K562 (cell line): ENCODE measurements around the gene CNKSR3. TPM values are rescaled to one million over a fixed set of nuclear protein-coding genes. Genes with fewer than 3 reads are reported as not detected.
A peak's percentile ranks its signal among the peaks of the same experiment; 100 is the strongest.

ENCODE experiments used
- HIVEP1 ChIP-seq: fragments of 250-450 bp; sonication (Bioruptor Pico); IDR thresholded peaks from 2 replicates; pipeline ENCODE4 v1.4.0; 2020; ENCODE audit warnings: mild to moderate bottlenecking
- JUNB ChIP-seq: fragments of 450-650 bp; formaldehyde crosslinking; conservative IDR thresholded peaks from 2 replicates; pipeline ENCODE4 v1.4.0; 2020; ENCODE audit warnings: mild to moderate bottlenecking
- MECOM ChIP-seq: fragments of 250-450 bp; sonication (Bioruptor Pico); IDR thresholded peaks from 2 replicates; pipeline ENCODE4 v1.8.0; 2022; ENCODE audit warnings: inconsistent platforms
- NFE2L1 ChIP-seq: fragments of 450-650 bp; IDR thresholded peaks from 2 replicates; pipeline ENCODE4 v1.6.1; 2016; ENCODE audit warnings: missing genetic modification characterization, low read depth, mild to moderate bottlenecking, missing compliant biosample characterization, moderate library complexity, borderline replicate concordance
- PHF8 ChIP-seq: fragments of 200-600 bp; sonication (generic); IDR thresholded peaks from 2 replicates; pipeline ENCODE4 v1.6.1; 2012; ENCODE audit warnings: mixed run types, mild to moderate bottlenecking, inconsistent platforms, low read length, moderate library complexity, borderline replicate concordance
- RAD51 ChIP-seq: fragments of 450-650 bp; IDR thresholded peaks from 2 replicates; pipeline ENCODE4 v1.7.1; 2016; ENCODE audit warnings: low read depth, mild to moderate bottlenecking, borderline replicate concordance
- SAFB2 ChIP-seq: fragments of 200-400 bp; formaldehyde crosslinking; IDR thresholded peaks from 2 replicates; pipeline ENCODE4 v1.6.1; 2018; ENCODE audit warnings: borderline replicate concordance, low read length, low read depth, moderate library complexity; ENCODE audit not compliant: severe bottlenecking
- ZC3H4 ChIP-seq: sonication (generic); formaldehyde crosslinking; IDR thresholded peaks from 2 replicates; pipeline ENCODE4 v1.9.0; 2021; ENCODE audit warnings: missing genetic modification reagents, borderline replicate concordance
- ZNF146 ChIP-seq: IDR thresholded peaks from one replicate; pipeline ENCODE4 v1.6.1; 2018; ENCODE audit warnings: missing compliant biosample characterization; ENCODE audit not compliant: unreplicated experiment
- ZNF263 ChIP-seq: sonication (generic); formaldehyde crosslinking; IDR thresholded peaks from 2 replicates; pipeline ENCODE4 v1.8.0; 2022; ENCODE audit warnings: mild to moderate bottlenecking, missing genetic modification reagents, borderline replicate concordance
- ZNF764 ChIP-seq: fragments of 250-450 bp; sonication (Bioruptor Pico); IDR thresholded peaks from 2 replicates; pipeline ENCODE4 v1.4.0; 2020; ENCODE audit warnings: low read depth, mild to moderate bottlenecking, moderate library complexity
- polyA plus RNA-seq, 8 experiments: library from polyadenylated mRNA; depleted of rRNA in 4 of 8; stranded (reverse) in 5 of 8; unstranded in 3 of 8; fragments of >200 nt; fragmentation: Nextera tagmentation in 2 of 8; fragmentation: Illumina TruSeq in 1 of 8; extraction: Ambion mirVana in 2 of 8; extraction: Trizol in 1 of 8; gene quantifications; 2 replicates each; pipeline versions ENCODE4 v1.2.1 to v1.2.3, GENCODE V29; 2011 to 2014; ENCODE audit warnings: inconsistent platforms in 1 of 8, missing spikeins in 1 of 8
- total RNA-seq, 7 experiments: library from RNA; depleted of rRNA in 6 of 7; stranded (reverse); fragments of >200 nt in 6 of 7; fragmentation: Illumina TruSeq in 2 of 7; extraction: Trizol in 2 of 7; gene quantifications; 2 replicates each; pipeline versions ENCODE4 v1.2.1 to v1.2.3, GENCODE V29; 2011 to 2021; ENCODE audit warnings: low replicate concordance in 1 of 7
- TF ChIP-seq, protein P1 (sequence below), 2 experiments: IDR thresholded peaks; 2 replicates each; pipeline ENCODE4 v1.6.1; 2011; ENCODE audit warnings: borderline replicate concordance in 1 of 2, control low read depth in 1 of 2, low read depth in 1 of 2, low read length in 1 of 2, mild to moderate bottlenecking in 1 of 2, mixed read lengths in 1 of 2, moderate library complexity in 1 of 2; ENCODE audit not compliant: insufficient read depth in 1 of 2, insufficient read length in 1 of 2, poor library complexity in 1 of 2, severe bottlenecking in 1 of 2; ENCODE audit errors: extremely low read depth in 1 of 2
- TF ChIP-seq, protein P2 (sequence below): fragments of 200-400 bp; formaldehyde crosslinking; IDR thresholded peaks from 2 replicates; pipeline ENCODE4 v1.6.1; 2017; ENCODE audit warnings: mild to moderate bottlenecking, low read depth, low read length, moderate library complexity
- TF ChIP-seq, protein P3 (sequence below): sonication (generic); formaldehyde crosslinking; IDR thresholded peaks from 2 replicates; pipeline ENCODE4 v1.8.0; 2022; ENCODE audit warnings: mild to moderate bottlenecking, missing genetic modification reagents, borderline replicate concordance
- TF ChIP-seq, protein P4 (sequence below): fragments of 450-650 bp; IDR thresholded peaks from 2 replicates; pipeline ENCODE4 v1.7.0; 2016; ENCODE audit warnings: borderline replicate concordance
- TF ChIP-seq, protein P5 (sequence below): sonication (generic); formaldehyde crosslinking; IDR thresholded peaks from 2 replicates; pipeline ENCODE4 v1.8.1; 2022; ENCODE audit warnings: missing genetic modification reagents

The CNKSR3 gene
- total and polyA plus RNA-seq, 9 of the 15 experiments (the other 6 are each of a cell fraction or from before 2014, with no cell fraction given): 4.5 to 29.6 (median 9.5) TPM

DNA sequence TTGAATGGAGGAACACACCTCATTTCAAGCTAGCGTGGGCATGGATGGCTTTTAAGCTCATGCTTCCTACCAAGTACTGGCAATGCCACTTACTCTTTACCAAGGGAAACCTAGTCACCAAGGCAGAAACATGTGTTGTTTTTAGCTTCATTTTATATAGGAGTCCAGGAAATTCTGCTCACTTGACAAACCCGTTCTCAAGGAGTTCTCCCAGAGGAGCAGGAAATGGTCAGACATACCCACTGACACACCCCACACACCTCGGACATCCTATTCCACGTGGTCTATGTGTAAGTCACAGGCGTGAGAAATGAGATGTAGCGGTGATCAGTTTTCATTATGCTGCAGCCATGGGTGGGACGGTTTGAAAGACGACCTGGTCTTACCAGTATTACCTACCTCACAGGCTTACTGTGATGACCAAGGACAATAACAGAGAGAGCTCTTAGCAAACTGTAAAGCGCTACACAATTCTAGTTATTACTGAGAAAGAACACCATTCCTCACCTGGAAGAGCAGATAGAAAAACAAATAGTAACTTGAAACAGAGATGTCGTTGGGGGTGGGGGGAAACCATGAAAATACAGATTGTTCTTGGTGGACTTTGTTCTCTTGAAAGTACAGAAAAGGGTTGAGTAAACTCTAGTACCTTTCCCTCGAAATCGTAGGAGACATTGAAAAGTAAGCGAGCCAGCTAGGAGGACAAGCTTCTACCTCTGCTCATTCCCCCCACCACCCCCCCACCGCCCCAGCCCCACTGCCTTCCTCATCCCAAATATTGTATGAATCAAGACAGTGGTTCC lies 1.7 kb downstream of the CNKSR3 start (continued):
- TF ChIP-seq, protein P1, sequence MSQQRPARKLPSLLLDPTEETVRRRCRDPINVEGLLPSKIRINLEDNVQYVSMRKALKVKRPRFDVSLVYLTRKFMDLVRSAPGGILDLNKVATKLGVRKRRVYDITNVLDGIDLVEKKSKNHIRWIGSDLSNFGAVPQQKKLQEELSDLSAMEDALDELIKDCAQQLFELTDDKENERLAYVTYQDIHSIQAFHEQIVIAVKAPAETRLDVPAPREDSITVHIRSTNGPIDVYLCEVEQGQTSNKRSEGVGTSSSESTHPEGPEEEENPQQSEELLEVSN (IDR thresholded peaks at IDR 0.05; ENCODE audit: borderline replicate concordance in 1 of 2, extremely low read depth in 1 of 2, insufficient read depth in 1 of 2, insufficient read length in 1 of 2, low read depth in 1 of 2, low read length in 1 of 2, poor library complexity in 1 of 2, severe bottlenecking in 1 of 2): peak; percentile 35 to 66
- TF ChIP-seq, protein P2, sequence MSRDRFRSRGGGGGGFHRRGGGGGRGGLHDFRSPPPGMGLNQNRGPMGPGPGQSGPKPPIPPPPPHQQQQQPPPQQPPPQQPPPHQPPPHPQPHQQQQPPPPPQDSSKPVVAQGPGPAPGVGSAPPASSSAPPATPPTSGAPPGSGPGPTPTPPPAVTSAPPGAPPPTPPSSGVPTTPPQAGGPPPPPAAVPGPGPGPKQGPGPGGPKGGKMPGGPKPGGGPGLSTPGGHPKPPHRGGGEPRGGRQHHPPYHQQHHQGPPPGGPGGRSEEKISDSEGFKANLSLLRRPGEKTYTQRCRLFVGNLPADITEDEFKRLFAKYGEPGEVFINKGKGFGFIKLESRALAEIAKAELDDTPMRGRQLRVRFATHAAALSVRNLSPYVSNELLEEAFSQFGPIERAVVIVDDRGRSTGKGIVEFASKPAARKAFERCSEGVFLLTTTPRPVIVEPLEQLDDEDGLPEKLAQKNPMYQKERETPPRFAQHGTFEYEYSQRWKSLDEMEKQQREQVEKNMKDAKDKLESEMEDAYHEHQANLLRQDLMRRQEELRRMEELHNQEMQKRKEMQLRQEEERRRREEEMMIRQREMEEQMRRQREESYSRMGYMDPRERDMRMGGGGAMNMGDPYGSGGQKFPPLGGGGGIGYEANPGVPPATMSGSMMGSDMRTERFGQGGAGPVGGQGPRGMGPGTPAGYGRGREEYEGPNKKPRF: no peak
- TF ChIP-seq NFE2L1 (tag) (no peak), ZNF764 (CRISPR knock-in tag) (no peak), ZC3H4 (CRISPR knock-in tag) (no peak), MECOM (no peak), ZNF146 (CRISPR knock-in tag) (no peak), SAFB2 (no peak), PHF8 (no peak), ZNF263 (CRISPR knock-in tag) (no peak), HIVEP1 (CRISPR knock-in tag) (no peak), JUNB (CRISPR knock-in tag) (no peak), RAD51 (no peak)
- TF ChIP-seq, protein P3, sequence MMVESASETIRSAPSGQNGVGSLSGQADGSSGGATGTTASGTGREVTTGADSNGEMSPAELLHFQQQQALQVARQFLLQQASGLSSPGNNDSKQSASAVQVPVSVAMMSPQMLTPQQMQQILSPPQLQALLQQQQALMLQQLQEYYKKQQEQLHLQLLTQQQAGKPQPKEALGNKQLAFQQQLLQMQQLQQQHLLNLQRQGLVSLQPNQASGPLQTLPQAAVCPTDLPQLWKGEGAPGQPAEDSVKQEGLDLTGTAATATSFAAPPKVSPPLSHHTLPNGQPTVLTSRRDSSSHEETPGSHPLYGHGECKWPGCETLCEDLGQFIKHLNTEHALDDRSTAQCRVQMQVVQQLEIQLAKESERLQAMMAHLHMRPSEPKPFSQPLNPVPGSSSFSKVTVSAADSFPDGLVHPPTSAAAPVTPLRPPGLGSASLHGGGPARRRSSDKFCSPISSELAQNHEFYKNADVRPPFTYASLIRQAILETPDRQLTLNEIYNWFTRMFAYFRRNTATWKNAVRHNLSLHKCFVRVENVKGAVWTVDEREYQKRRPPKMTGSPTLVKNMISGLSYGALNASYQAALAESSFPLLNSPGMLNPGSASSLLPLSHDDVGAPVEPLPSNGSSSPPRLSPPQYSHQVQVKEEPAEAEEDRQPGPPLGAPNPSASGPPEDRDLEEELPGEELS (CRISPR knock-in tag): no peak
- TF ChIP-seq, protein P4, sequence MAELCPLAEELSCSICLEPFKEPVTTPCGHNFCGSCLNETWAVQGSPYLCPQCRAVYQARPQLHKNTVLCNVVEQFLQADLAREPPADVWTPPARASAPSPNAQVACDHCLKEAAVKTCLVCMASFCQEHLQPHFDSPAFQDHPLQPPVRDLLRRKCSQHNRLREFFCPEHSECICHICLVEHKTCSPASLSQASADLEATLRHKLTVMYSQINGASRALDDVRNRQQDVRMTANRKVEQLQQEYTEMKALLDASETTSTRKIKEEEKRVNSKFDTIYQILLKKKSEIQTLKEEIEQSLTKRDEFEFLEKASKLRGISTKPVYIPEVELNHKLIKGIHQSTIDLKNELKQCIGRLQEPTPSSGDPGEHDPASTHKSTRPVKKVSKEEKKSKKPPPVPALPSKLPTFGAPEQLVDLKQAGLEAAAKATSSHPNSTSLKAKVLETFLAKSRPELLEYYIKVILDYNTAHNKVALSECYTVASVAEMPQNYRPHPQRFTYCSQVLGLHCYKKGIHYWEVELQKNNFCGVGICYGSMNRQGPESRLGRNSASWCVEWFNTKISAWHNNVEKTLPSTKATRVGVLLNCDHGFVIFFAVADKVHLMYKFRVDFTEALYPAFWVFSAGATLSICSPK: no peak
- TF ChIP-seq, protein P5, sequence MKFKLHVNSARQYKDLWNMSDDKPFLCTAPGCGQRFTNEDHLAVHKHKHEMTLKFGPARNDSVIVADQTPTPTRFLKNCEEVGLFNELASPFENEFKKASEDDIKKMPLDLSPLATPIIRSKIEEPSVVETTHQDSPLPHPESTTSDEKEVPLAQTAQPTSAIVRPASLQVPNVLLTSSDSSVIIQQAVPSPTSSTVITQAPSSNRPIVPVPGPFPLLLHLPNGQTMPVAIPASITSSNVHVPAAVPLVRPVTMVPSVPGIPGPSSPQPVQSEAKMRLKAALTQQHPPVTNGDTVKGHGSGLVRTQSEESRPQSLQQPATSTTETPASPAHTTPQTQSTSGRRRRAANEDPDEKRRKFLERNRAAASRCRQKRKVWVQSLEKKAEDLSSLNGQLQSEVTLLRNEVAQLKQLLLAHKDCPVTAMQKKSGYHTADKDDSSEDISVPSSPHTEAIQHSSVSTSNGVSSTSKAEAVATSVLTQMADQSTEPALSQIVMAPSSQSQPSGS (CRISPR knock-in tag): no peak
